Mesodermal cell (in vitro differentiated cells): ENCODE data around the gene SMOC2.
"Not testable (repeated sequence)": the region's sequence is repeated elsewhere in the genome, so short reads cannot be mapped to it uniquely, and the experiment has no call there.

Experiments
- H3K27ac ChIP-seq: 2 replicates; pipeline ENCODE4 v1.7.0; 2013; ENCODE audit warnings: mild to moderate bottlenecking, low read depth, low read length, moderate library complexity; ENCODE audit not compliant: severe bottlenecking
- H3K36me3 ChIP-seq: 2 replicates; pipeline ENCODE4 v1.7.1; 2013; ENCODE audit warnings: mild to moderate bottlenecking, low read length, moderate library complexity; ENCODE audit not compliant: control insufficient read depth, insufficient read depth
- H3K4me1 ChIP-seq: one replicate; pipeline ENCODE4 v1.7.1; 2013; ENCODE audit warnings: mild to moderate bottlenecking, low read length; ENCODE audit not compliant: insufficient read depth, control insufficient read depth, poor library complexity, severe bottlenecking
- H3K4me3 ChIP-seq: 2 replicates; pipeline ENCODE4 v1.7.0; 2013; ENCODE audit warnings: low read length, control low read depth, mild to moderate bottlenecking; ENCODE audit not compliant: insufficient read depth, poor library complexity, severe bottlenecking; ENCODE audit errors: extremely low read depth
- H3K9me3 ChIP-seq: 2 replicates; pipeline ENCODE4 v1.7.1; 2013; ENCODE audit warnings: mild to moderate bottlenecking, low read length, moderate library complexity; ENCODE audit not compliant: control insufficient read depth
- WGBS, 2 experiments: methylation state at CpG; one replicate each; pipeline ENCODE4 v1.1.5; 2013; ENCODE audit warnings: missing lambda C conversion rate in 2 of 2; ENCODE audit not compliant: insufficient coverage in 2 of 2; 5-methylcytosine and 5-hydroxymethylcytosine counted together

Gene SMOC2

GRCh38 chr6:168602576-168602975 is 161.6 kb downstream of the SMOC2 start:
- Histone ChIP-seq H3K36me3 (no peaks in the 10 kb centered on the region), H3K4me3 (no peak overlapping the region), H3K27ac (no peak overlapping the region), H3K9me3 (no peaks in the 10 kb centered on the region), H3K4me1 (no peaks in the 10 kb centered on the region)
- WGBS, 2 experiments = 93 to 94% methylated on average over 2 to 4 of the region's 4 CpGs

- H3K9me3 ChIP-seq = no peaks in the 10 kb centered on the region
- WGBS, 2 experiments = 86% methylated on average over 1 of the region's 4 CpGs; no CpG with 5 or more reads in 1 of the 2 experiments
- no peaks in the 10 kb centered on the region for H3K4me1 ChIP-seq
- H3K27ac ChIP-seq = no peak overlapping the region
- no peaks in the 10 kb centered on the region for H3K36me3 ChIP-seq
- no peak overlapping the region for H3K4me3 ChIP-seq
These were observed 162.2 kb downstream of the SMOC2 start for GRCh38 chr6:168603234-168603633.

GRCh38 chr6:168605964-168606363 is 165.0 kb downstream of the SMOC2 start:
- Histone ChIP-seq H3K27ac (no peak overlapping the region), H3K4me3 (no peak overlapping the region), H3K36me3 (no peaks in the 10 kb centered on the region), H3K9me3 (no peaks in the 10 kb centered on the region), H3K4me1 (no peaks in the 10 kb centered on the region)
- 90 to 91% methylated on average over 6 to 7 of the region's 7 CpGs for WGBS, 2 experiments

- 95% methylated on average over 13 of the region's 16 CpGs for WGBS, 2 experiments
- Histone ChIP-seq H3K36me3 (no peaks in the 10 kb centered on the region), H3K4me1 (no peaks in the 10 kb centered on the region), H3K27ac (no peak overlapping the region), H3K4me3 (no peak overlapping the region), H3K9me3 (no peaks in the 10 kb centered on the region)
These were observed 165.7 kb downstream of the SMOC2 start for GRCh38 chr6:168606722-168607121.

GRCh38 chr6:168607272-168608112 is 166.5 kb downstream of the SMOC2 start:
- WGBS, 2 experiments = 75 to 78% methylated on average over 11 to 12 of the region's 15 CpGs
- Histone ChIP-seq H3K4me1 (no peaks in the 10 kb centered on the region), H3K36me3 (no peaks in the 10 kb centered on the region), H3K4me3 (no peak overlapping the region), H3K27ac (no peak overlapping the region), H3K9me3 (no peaks in the 10 kb centered on the region)

- H3K4me1 ChIP-seq = no peaks in the 10 kb centered on the region
- no peaks in the 10 kb centered on the region for H3K36me3 ChIP-seq
- WGBS, 2 experiments = 87 to 93% methylated on average over 7 to 10 of the region's 11 CpGs
- H3K4me3 ChIP-seq = no peak overlapping the region
- no peaks in the 10 kb centered on the region for H3K9me3 ChIP-seq
- no peak overlapping the region for H3K27ac ChIP-seq
These were observed 167.1 kb downstream of the SMOC2 start for GRCh38 chr6:168608113-168608400.

GRCh38 chr6:168609026-168609685 is 168.2 kb downstream of the SMOC2 start:
- no peaks in the 10 kb centered on the region for H3K36me3 ChIP-seq
- no peak overlapping the region for H3K27ac ChIP-seq
- 90 to 92% methylated on average over 11 to 13 of the region's 13 CpGs for WGBS, 2 experiments
- no peak overlapping the region for H3K4me3 ChIP-seq
- H3K4me1 ChIP-seq = no peaks in the 10 kb centered on the region
- no peaks in the 10 kb centered on the region for H3K9me3 ChIP-seq

GRCh38 chr6:168609914-168610490 is 169.0 kb downstream of the SMOC2 start:
- Histone ChIP-seq H3K36me3 (no peaks in the 10 kb centered on the region), H3K9me3 (no peaks in the 10 kb centered on the region), H3K27ac (no peak overlapping the region), H3K4me3 (no peak overlapping the region), H3K4me1 (no peaks in the 10 kb centered on the region)
- WGBS, 2 experiments = 93 to 94% methylated on average over 9 of the region's 9 CpGs

GRCh38 chr6:168610966-168611365 is 170.0 kb downstream of the SMOC2 start:
- not testable (repeated sequence) for H3K4me3 ChIP-seq, H3K4me1 ChIP-seq, H3K9me3 ChIP-seq, H3K36me3 ChIP-seq, H3K27ac ChIP-seq
- 97 to 100% methylated on average over 4 of the region's 12 CpGs for WGBS, 2 experiments

- Histone ChIP-seq H3K4me1 (no peaks in the 10 kb centered on the region), H3K27ac (no peak overlapping the region), H3K9me3 (peaks cover 6% of the 10 kb centered on the region), H3K4me3 (no peak overlapping the region), H3K36me3 (no peaks in the 10 kb centered on the region)
- 93 to 94% methylated on average over 7 to 14 of the region's 14 CpGs for WGBS, 2 experiments
These were observed 170.7 kb downstream of the SMOC2 start for GRCh38 chr6:168611691-168612090.

- no peaks in the 10 kb centered on the region for H3K36me3 ChIP-seq
- H3K4me3 ChIP-seq = no peak overlapping the region
- 91 to 93% methylated on average over 13 of the region's 13 CpGs for WGBS, 2 experiments
- no peaks in the 10 kb centered on the region for H3K4me1 ChIP-seq
- no peak overlapping the region for H3K27ac ChIP-seq
- H3K9me3 ChIP-seq = peaks cover 6% of the 10 kb centered on the region
These were observed 171.6 kb downstream of the SMOC2 start for GRCh38 chr6:168612586-168612985.
